ENCODE measurements around the gene MED13.

Gene MED13

GRCh38 chr17:62049299-62049698 is 15.8 kb downstream of the MED13 start:
- Histone ChIP-seq H3K36me3 (ENCODE audit: insufficient read depth, low read depth, low read length) (peaks cover 82% of the 10 kb centered on the region), H3K9me3 (ENCODE audit: insufficient read depth, low read depth, low read length) (no peaks in the 10 kb centered on the region), H3K9ac (ENCODE audit: low read depth, low read length) (no peak overlapping the region), H3K27ac (ENCODE audit: low read length) (no peak overlapping the region), H3K4me1 (ENCODE audit: insufficient read depth, low read length) (no peaks in the 10 kb centered on the region), H3K4me3 (ENCODE audit: low read length) (no peak overlapping the region), H3K27me3 (ENCODE audit: insufficient read depth, low read length) (no peaks in the 10 kb centered on the region)

GRCh38 chr17:62048262-62048661 is 16.8 kb downstream of the MED13 start:
- Histone ChIP-seq H3K27me3 (ENCODE audit: insufficient read depth, low read length) (no peaks in the 10 kb centered on the region), H3K9me3 (ENCODE audit: insufficient read depth, low read depth, low read length) (no peaks in the 10 kb centered on the region)

GRCh38 chr17:62045517-62045916 is 19.6 kb downstream of the MED13 start:
- Histone ChIP-seq H3K9ac (ENCODE audit: low read depth, low read length) (no peak overlapping the region), H3K9me3 (ENCODE audit: insufficient read depth, low read depth, low read length) (no peaks in the 10 kb centered on the region), H3K27ac (ENCODE audit: low read length) (no peak overlapping the region), H3K4me1 (ENCODE audit: insufficient read depth, low read length) (no peaks in the 10 kb centered on the region), H3K4me3 (ENCODE audit: low read length) (no peak overlapping the region), H3K36me3 (ENCODE audit: insufficient read depth, low read depth, low read length) (peaks cover 88% of the 10 kb centered on the region), H3K27me3 (ENCODE audit: insufficient read depth, low read length) (no peaks in the 10 kb centered on the region)

More at GRCh38 chr17:62048262-62048661, 16.8 kb downstream of the MED13 start:
- Histone ChIP-seq H3K4me3 (ENCODE audit: low read length) (no peak overlapping the region), H3K36me3 (ENCODE audit: insufficient read depth, low read depth, low read length) (peaks cover 88% of the 10 kb centered on the region), H3K4me1 (ENCODE audit: insufficient read depth, low read length) (no peaks in the 10 kb centered on the region), H3K27ac (ENCODE audit: low read length) (no peak overlapping the region), H3K9ac (ENCODE audit: low read depth, low read length) (no peak overlapping the region)

DNA sequence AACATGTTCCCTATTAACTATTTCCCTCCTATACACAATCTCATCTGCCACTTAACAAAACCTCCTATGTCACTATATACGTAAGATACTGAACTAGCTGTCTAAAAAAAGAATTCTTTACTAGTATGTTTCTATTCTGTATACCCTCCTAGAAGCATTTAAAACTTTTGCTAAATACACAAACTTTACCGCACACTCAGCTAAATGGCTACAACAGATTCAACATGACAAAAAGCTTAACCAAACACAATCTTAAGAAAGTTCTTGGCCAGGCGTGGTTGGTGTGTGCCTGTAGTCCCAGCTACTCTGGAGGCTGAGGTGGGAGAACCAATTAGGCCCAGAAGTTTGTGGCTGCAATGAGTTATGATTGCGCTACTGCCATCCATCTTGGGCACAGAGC is 20.0 kb downstream of the MED13 start:
- H3K27ac ChIP-seq (ENCODE audit: low read length) = no peak overlapping the region
- no peak overlapping the region for H3K9ac ChIP-seq (ENCODE audit: low read depth, low read length)
- H3K4me1 ChIP-seq (ENCODE audit: insufficient read depth, low read length) = no peaks in the 10 kb centered on the region
- H3K36me3 ChIP-seq (ENCODE audit: insufficient read depth, low read depth, low read length) = peaks cover 88% of the 10 kb centered on the region
- no peaks in the 10 kb centered on the region for H3K9me3 ChIP-seq (ENCODE audit: insufficient read depth, low read depth, low read length)
- no peaks in the 10 kb centered on the region for H3K27me3 ChIP-seq (ENCODE audit: insufficient read depth, low read length)
- H3K4me3 ChIP-seq (ENCODE audit: low read length) = no peak overlapping the region

- no peak overlapping the region for H3K9ac ChIP-seq (ENCODE audit: low read depth, low read length)
- H3K27ac ChIP-seq (ENCODE audit: low read length) = no peak overlapping the region
- H3K4me3 ChIP-seq (ENCODE audit: low read length) = no peak overlapping the region
- peaks cover 80% of the 10 kb centered on the region for H3K36me3 ChIP-seq (ENCODE audit: insufficient read depth, low read depth, low read length)
- H3K4me1 ChIP-seq (ENCODE audit: insufficient read depth, low read length) = no peaks in the 10 kb centered on the region
- no peaks in the 10 kb centered on the region for H3K9me3 ChIP-seq (ENCODE audit: insufficient read depth, low read depth, low read length)
- H3K27me3 ChIP-seq (ENCODE audit: insufficient read depth, low read length) = no peaks in the 10 kb centered on the region
Observed at GRCh38 chr17:62043602-62044001, 21.5 kb downstream of the MED13 start.

- no peak overlapping the region for H3K27ac ChIP-seq (ENCODE audit: low read length)
- no peaks in the 10 kb centered on the region for H3K4me1 ChIP-seq (ENCODE audit: insufficient read depth, low read length)
- no peaks in the 10 kb centered on the region for H3K27me3 ChIP-seq (ENCODE audit: insufficient read depth, low read length)
- H3K9me3 ChIP-seq (ENCODE audit: insufficient read depth, low read depth, low read length) = no peaks in the 10 kb centered on the region
- no peak overlapping the region for H3K9ac ChIP-seq (ENCODE audit: low read depth, low read length)
- peaks cover 75% of the 10 kb centered on the region for H3K36me3 ChIP-seq (ENCODE audit: insufficient read depth, low read depth, low read length)
- H3K4me3 ChIP-seq (ENCODE audit: low read length) = no peak overlapping the region
Observed at GRCh38 chr17:62043140-62043539, 21.9 kb downstream of the MED13 start.

DNA sequence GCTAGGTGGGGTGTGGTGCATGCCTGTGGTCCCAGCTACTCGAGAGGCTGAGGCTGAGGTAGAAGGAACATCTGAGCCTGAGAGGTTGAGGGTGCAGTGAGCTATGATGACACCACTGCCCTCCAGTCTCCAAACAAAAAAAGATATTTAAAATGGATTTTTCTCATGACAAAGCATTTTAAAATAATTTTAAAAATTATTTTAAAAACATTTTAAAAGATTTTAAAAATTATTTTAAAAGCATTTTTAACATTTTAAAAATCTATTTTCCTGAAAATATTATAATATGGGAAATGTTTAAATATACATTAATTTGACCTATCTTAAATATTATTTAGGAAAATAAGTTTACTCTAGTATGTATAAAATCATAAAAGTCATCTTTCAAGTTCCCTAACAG is 26.8 kb downstream of the MED13 start:
- Histone ChIP-seq H3K36me3 (ENCODE audit: insufficient read depth, low read depth, low read length) (peaks cover 61% of the 10 kb centered on the region), H3K9ac (ENCODE audit: low read depth, low read length) (no peak overlapping the region), H3K9me3 (ENCODE audit: insufficient read depth, low read depth, low read length) (no peaks in the 10 kb centered on the region), H3K4me1 (ENCODE audit: insufficient read depth, low read length) (no peaks in the 10 kb centered on the region), H3K27me3 (ENCODE audit: insufficient read depth, low read length) (no peaks in the 10 kb centered on the region), H3K4me3 (ENCODE audit: low read length) (no peak overlapping the region), H3K27ac (ENCODE audit: low read length) (no peak overlapping the region)

DNA sequence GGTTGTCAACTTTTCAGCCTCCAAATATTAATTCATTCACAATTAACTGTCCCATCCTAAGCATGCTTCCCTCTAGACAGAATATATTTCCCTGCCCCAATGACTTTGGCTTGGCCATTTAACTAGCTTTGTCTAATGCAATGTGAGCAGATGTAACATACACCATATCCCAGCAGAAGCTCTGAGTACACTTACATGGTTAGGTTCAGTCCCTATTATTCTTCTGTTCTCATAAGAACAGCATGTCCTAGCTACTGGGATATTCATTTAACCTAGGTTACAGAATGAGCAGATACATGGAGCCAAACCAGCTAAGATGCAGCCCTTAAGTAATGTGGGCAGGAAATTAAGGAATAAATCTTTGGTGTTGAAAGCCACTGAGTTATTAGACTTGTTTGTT is 31.8 kb downstream of the MED13 start:
- Histone ChIP-seq H3K36me3 (ENCODE audit: insufficient read depth, low read depth, low read length) (peaks cover 75% of the 10 kb centered on the region), H3K4me3 (ENCODE audit: low read length) (no peak overlapping the region), H3K9ac (ENCODE audit: low read depth, low read length) (no peak overlapping the region), H3K4me1 (ENCODE audit: insufficient read depth, low read length) (no peaks in the 10 kb centered on the region), H3K9me3 (ENCODE audit: insufficient read depth, low read depth, low read length) (no peaks in the 10 kb centered on the region), H3K27ac (ENCODE audit: low read length) (no peak overlapping the region), H3K27me3 (ENCODE audit: insufficient read depth, low read length) (no peaks in the 10 kb centered on the region)

GRCh38 chr17:62032480-62032879 is 32.6 kb downstream of the MED13 start:
- Histone ChIP-seq H3K4me1 (ENCODE audit: insufficient read depth, low read length) (no peaks in the 10 kb centered on the region), H3K36me3 (ENCODE audit: insufficient read depth, low read depth, low read length) (peaks cover 82% of the 10 kb centered on the region), H3K9ac (ENCODE audit: low read depth, low read length) (no peak overlapping the region), H3K27ac (ENCODE audit: low read length) (no peak overlapping the region), H3K4me3 (ENCODE audit: low read length) (no peak overlapping the region), H3K9me3 (ENCODE audit: insufficient read depth, low read depth, low read length) (no peaks in the 10 kb centered on the region), H3K27me3 (ENCODE audit: insufficient read depth, low read length) (no peaks in the 10 kb centered on the region)

DNA sequence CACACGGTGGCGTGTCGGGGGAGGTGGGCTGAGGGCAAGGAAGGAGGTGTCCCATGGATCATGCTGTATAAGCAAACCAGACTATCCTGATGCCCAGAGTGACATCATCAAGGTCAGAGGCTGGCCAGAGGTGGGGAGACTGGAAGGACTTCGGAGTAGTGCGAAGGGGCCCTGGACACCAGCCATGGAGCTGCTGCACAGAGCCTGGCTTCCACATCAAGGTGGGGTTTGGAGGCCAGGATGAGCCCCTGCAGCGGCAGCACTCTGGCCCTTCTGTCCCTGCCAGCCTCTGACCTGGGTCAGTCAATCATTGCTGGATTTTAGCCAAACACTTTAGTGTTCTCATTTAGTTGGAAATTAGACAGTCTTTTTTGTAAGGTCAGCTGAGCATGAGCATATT is 34.8 kb downstream of the MED13 start:
- Histone ChIP-seq H3K4me3 (ENCODE audit: low read length) (no peak overlapping the region), H3K4me1 (ENCODE audit: insufficient read depth, low read length) (no peaks in the 10 kb centered on the region), H3K9me3 (ENCODE audit: insufficient read depth, low read depth, low read length) (no peaks in the 10 kb centered on the region), H3K36me3 (ENCODE audit: insufficient read depth, low read depth, low read length) (peaks cover 97% of the 10 kb centered on the region), H3K9ac (ENCODE audit: low read depth, low read length) (no peak overlapping the region), H3K27me3 (ENCODE audit: insufficient read depth, low read length) (no peaks in the 10 kb centered on the region), H3K27ac (ENCODE audit: low read length) (no peak overlapping the region)

GRCh38 chr17:62024866-62025265 is 40.2 kb downstream of the MED13 start:
- Histone ChIP-seq H3K4me3 (ENCODE audit: low read length) (no peak overlapping the region), H3K36me3 (ENCODE audit: insufficient read depth, low read depth, low read length) (peaks cover 88% of the 10 kb centered on the region), H3K9ac (ENCODE audit: low read depth, low read length) (no peak overlapping the region), H3K27ac (ENCODE audit: low read length) (no peak overlapping the region), H3K9me3 (ENCODE audit: insufficient read depth, low read depth, low read length) (no peaks in the 10 kb centered on the region), H3K27me3 (ENCODE audit: insufficient read depth, low read length) (no peaks in the 10 kb centered on the region), H3K4me1 (ENCODE audit: insufficient read depth, low read length) (no peaks in the 10 kb centered on the region)

DNA sequence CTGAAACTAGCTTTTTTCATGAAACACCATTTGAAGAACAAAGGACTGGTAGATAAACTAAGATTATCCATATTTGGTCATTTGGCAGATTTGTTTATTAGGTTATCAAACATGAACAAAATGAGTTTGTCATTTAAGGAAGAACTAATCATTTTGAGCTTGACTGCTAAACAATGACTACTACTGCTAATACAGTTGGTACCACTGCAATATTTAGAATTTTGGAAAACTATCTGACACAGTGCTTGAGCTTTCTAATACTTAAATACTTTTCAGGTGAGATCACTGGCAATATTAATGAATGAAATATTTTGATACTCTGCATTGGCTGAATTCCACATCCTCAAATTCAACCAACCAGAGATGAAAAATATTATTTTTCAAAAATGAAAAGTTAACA is 47.2 kb downstream of the MED13 start:
- H3K36me3 ChIP-seq (ENCODE audit: insufficient read depth, low read depth, low read length) = peaks cover 66% of the 10 kb centered on the region
- H3K9ac ChIP-seq (ENCODE audit: low read depth, low read length) = no peak overlapping the region
- no peaks in the 10 kb centered on the region for H3K4me1 ChIP-seq (ENCODE audit: insufficient read depth, low read length)
- H3K27me3 ChIP-seq (ENCODE audit: insufficient read depth, low read length) = no peaks in the 10 kb centered on the region
- no peak overlapping the region for H3K4me3 ChIP-seq (ENCODE audit: low read length)
- no peaks in the 10 kb centered on the region for H3K9me3 ChIP-seq (ENCODE audit: insufficient read depth, low read depth, low read length)
- no peak overlapping the region for H3K27ac ChIP-seq (ENCODE audit: low read length)

GRCh38 chr17:62017496-62017895 is 47.6 kb downstream of the MED13 start:
- H3K9me3 ChIP-seq (ENCODE audit: insufficient read depth, low read depth, low read length) = no peaks in the 10 kb centered on the region
- H3K27me3 ChIP-seq (ENCODE audit: insufficient read depth, low read length) = no peaks in the 10 kb centered on the region
- H3K4me3 ChIP-seq (ENCODE audit: low read length) = no peak overlapping the region
- peaks cover 62% of the 10 kb centered on the region for H3K36me3 ChIP-seq (ENCODE audit: insufficient read depth, low read depth, low read length)
- H3K27ac ChIP-seq (ENCODE audit: low read length) = no peak overlapping the region
- no peaks in the 10 kb centered on the region for H3K4me1 ChIP-seq (ENCODE audit: insufficient read depth, low read length)
- no peak overlapping the region for H3K9ac ChIP-seq (ENCODE audit: low read depth, low read length)

Data from iPS-20b (cell line).